ENCODE measurements around the gene CMPK1.
"Not testable (repeated sequence)": the region's sequence is repeated elsewhere in the genome, so short reads cannot be mapped to it uniquely, and the experiment has no call there.

The CMPK1 gene

GRCh38 chr1:47340227-47340626 is 6.6 kb downstream of the CMPK1 start:
- no peak overlapping the region for H3K4me3 ChIP-seq (ENCODE audit: low read length)
- TF ChIP-seq CTCF (conservative IDR thresholded peaks at IDR 0.05; ENCODE audit: low read depth, low read length), result no peak
- DNase-seq (ENCODE audit: low read depth), result no peak

GRCh38 chr1:47346979-47347378 is 13.4 kb downstream of the CMPK1 start:
- not testable (repeated sequence) for DNase-seq (ENCODE audit: low read depth); H3K4me3 ChIP-seq (ENCODE audit: low read length)

- DNase-seq (ENCODE audit: low read depth), result no peak
- TF ChIP-seq CTCF (conservative IDR thresholded peaks at IDR 0.05; ENCODE audit: low read depth, low read length), result no peak
- H3K4me3 ChIP-seq (ENCODE audit: low read length), result no peak overlapping the region
Measured at GRCh38 chr1:47347735-47348134, 14.1 kb downstream of the CMPK1 start.

- TF ChIP-seq CTCF (conservative IDR thresholded peaks at IDR 0.05; ENCODE audit: low read depth, low read length), result no peak
- H3K4me3 ChIP-seq (ENCODE audit: low read length), result no peak overlapping the region
- DNase-seq (ENCODE audit: low read depth), result no peak
Measured at GRCh38 chr1:47348246-47348645, 14.7 kb downstream of the CMPK1 start.

- no peak for TF ChIP-seq CTCF (conservative IDR thresholded peaks at IDR 0.05; ENCODE audit: low read depth, low read length)
- H3K4me3 ChIP-seq (ENCODE audit: low read length), result no peak overlapping the region
- no peak for DNase-seq (ENCODE audit: low read depth)
Measured at GRCh38 chr1:47351305-47351704, 17.7 kb downstream of the CMPK1 start.

GRCh38 chr1:47361380-47361779 is 27.8 kb downstream of the CMPK1 start:
- no peak for TF ChIP-seq CTCF (conservative IDR thresholded peaks at IDR 0.05; ENCODE audit: low read depth, low read length)
- DNase-seq (ENCODE audit: low read depth), result no peak
- no peak overlapping the region for H3K4me3 ChIP-seq (ENCODE audit: low read length)

- H3K4me3 ChIP-seq (ENCODE audit: low read length), result no peak overlapping the region
- no peak for TF ChIP-seq CTCF (conservative IDR thresholded peaks at IDR 0.05; ENCODE audit: low read depth, low read length)
- DNase-seq (ENCODE audit: low read depth), result no peak
Measured at GRCh38 chr1:47362828-47363227, 29.2 kb downstream of the CMPK1 start.

GRCh38 chr1:47367651-47368050 is 34.1 kb downstream of the CMPK1 start:
- no peak for TF ChIP-seq CTCF (conservative IDR thresholded peaks at IDR 0.05; ENCODE audit: low read depth, low read length)
- no peak for DNase-seq (ENCODE audit: low read depth)
- no peak overlapping the region for H3K4me3 ChIP-seq (ENCODE audit: low read length)

Measured in retinal pigment epithelial cell (primary cell).